UCSD-AML1 (cell line): Measurements from ENCODE around the gene FER1L5.

Experiments
- DNase-seq: peaks from one replicate; lab custom pipeline; 2025; ENCODE audit not compliant: unreplicated experiment; lab: John Stamatoyannopoulos, UW

The FER1L5 gene

DNA sequence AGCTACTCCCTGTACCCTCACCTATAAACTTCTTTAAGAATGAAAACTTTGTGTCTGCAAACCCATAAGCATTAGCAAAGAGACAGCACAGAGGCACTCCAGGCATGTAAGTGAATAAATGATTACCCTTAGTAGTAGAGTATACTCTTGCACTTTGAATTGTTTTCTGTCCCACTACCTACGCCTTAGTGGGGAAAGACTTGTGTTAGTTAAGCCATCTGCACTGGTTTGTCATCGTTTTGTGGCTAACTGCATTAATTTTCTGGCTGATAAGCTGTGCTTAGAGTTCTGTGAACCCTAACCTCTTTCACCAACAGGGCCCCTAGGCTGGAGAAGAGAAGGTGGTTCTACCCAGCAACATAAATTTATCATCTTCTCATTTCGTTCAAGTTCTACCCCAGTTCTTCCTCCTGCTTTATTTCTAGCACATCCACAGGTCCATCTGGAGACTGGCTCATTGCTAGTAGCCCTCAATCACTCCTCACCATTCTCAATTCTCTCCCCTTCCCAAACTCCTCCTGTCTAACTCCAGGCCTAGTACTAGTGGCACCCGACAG lies 96.6 kb downstream of the FER1L5 start:
- DNase-seq = no peak

DNA sequence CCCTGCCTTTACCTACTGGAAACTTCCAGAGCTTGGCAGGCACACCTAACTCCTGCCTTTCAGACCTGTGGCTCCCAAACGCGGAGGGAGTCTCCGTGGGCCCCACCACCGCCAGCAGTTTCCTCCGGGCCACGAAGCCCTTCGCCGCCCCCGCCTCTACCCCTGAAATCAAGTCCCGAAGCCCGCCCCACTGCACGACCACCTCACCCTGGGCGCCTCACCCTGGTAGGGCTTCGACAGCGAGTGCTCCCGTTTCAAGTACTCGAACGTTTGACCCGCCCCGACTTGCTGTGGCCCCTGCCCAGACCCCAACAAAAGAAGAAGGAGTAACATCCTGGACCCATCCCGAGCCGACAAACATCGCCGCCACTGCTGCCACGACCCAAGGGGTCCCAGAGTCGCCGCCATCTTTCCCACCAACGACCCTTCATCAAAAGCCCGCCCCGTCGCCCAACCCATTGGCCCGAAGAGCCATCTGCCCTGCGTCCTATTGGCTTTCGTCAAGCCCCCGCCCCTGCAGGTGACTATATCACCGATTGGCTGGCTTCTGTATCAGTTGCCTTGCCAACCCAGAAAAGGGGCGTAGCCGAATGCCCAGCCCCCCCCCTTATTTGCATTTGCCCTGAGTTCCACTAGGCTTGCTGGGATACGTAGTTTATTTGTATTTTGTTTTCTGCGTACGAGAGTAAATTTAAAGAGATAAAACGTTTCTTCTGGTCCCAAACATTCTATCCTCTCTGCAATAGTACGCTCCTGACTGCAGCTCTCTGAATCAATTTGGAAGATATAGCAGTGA lies 97.3 kb downstream of the FER1L5 start, which contains the start of gene LMAN2L:
LMAN2L (minus strand) TSS at position 432 of the 796 bp plus-strand sequence; CDS start at position 408, 24 bp downstream.
- peak; percentile 96 for DNase-seq

DNA sequence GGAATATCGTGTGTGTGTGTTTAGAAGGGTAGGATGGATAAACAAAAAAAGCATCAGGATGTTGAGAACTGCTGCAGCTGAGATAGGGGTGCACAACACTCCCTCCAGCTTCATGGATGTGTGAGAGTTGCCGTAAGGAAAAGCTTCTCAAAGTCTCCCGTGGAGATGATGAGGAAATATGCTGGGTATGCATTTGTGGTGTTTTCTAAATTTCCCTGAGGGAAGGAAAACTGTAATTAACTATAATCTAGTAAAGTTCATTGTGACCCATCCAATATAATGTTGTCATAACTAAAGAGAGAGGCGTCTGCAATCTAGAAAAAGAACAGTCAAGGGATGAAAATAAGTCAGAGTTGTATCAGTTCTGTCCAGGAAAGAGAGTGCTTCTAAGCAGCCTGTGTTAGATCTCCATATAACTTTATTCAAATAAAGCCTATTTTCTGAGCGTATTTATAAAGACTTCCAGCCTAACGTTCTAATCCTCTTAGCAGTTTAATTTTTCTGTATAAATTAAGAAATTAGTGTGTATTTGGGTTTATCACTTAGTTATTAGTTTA lies 104.6 kb downstream of the FER1L5 start:
- DNase-seq = no peak

DNA sequence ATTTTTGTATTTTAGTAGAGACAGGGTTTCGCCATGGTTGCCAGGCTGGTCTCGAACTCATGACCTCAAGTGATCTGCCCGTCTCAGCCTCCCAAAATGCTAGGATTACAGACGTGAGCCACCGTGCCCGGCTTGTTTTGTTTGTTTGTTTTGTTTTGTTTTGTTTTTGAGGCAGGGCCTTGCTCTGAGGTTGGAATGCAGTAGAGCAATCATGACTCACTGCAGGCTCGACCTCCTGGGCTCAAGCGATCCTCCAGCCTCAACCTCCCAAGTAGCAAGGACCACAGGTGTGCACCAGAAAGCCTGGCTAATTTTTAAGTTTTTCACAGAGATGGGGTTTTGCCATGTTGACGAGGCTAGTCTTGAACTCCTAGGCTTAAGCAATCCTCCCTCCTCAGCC lies 109.2 kb downstream of the FER1L5 start:
- no peak for DNase-seq

DNA sequence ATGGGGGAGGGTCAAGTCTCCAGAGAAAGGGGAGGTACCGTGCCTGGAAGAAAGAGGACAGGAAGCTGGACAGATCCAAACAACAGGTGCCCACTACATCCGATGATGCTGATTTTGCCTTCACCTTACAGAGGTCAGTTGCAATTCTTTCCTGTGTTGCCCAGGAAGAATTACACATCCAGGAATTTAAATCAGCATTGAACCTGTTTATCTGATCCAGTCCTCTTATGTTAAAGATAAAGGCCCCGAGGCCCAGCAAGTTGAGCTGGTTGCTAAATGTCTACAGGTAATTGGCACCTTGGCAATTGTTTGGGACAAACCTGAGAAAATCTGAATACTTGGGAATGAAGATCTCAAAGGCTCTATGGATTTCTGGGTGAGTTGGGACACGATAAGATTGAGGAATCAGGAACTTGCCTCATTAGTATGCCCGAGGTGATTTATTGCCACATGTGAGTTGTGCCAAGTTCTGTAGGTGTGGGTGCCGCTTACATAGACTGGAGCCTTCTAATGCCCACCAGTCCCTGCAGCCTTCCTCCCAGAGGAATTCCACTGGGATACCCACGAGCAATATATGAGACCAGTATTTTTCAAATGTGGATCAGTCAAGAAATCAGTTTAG lies 111.2 kb downstream of the FER1L5 start:
- DNase-seq = no peak

DNA sequence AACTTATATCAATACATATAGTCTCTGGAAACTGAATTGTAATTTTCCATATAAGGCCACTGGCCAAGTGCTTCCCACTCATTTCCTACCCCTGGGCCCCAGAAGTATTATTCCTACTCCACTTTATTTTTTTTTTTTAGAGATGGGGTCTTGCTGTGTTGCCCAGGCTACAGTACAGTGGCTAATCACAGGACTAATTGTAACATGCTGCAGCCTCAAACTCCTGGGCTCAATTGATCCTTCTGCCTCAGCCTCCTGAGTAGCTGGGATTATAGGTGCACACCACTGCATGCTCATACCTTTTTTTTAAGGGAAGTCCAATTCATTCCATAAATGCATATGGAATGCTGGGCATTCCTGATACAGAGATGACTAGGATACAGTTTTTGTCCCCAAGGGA lies 111.8 kb downstream of the FER1L5 start:
- DNase-seq = no peak
